Endothelial cell of umbilical vein (primary cell): ENCODE data around the gene COL26A1. TPM values are rescaled to one million over a fixed set of nuclear protein-coding genes. Genes with fewer than 3 reads are reported as not detected.

Experiments used
- BruUV-seq: library from RNA; stranded (reverse); fragments of 400-500 nt; replicated peaks from 2 replicates; lab custom pipeline; 2021; lab: Mats Ljungman, UMichigan
- CTCF ChIA-PET: fragments of 300-600, 350-600 bp; sonication (Branson Sonifier 250); formaldehyde crosslinking; loops from one replicate; lab custom pipeline; 2021; ENCODE audit warnings: antibody characterized with exemption, inconsistent platforms; lab: Charles Lee
- POLR2A ChIA-PET: fragments of 300-600, 350-600 bp; sonication (Branson Sonifier 250); formaldehyde crosslinking; loops from one replicate; lab custom pipeline; 2021; ENCODE audit warnings: antibody characterized with exemption, inconsistent platforms; lab: Charles Lee
- DNase-seq: peaks from one replicate; pipeline ENCODE4 v3.0.0-alpha.2; 2011; ENCODE audit warnings: low read depth, low spot score
- FAIRE-seq: peaks from 2 replicates; lab custom pipeline; 2011; peaks lifted over from hg19 to GRCh38; lab: Jason Lieb, UNC
- H2AFZ ChIP-seq: 2 replicates; pipeline ENCODE4 v1.6.0; 2012; ENCODE audit warnings: low read depth, low read length, control low read depth, inconsistent platforms
- H3K27ac ChIP-seq: 2 replicates; pipeline ENCODE4 v1.5.1; 2011; ENCODE audit warnings: low read depth, mild to moderate bottlenecking, control low read depth, low read length, moderate library complexity; ENCODE audit not compliant: insufficient read depth
- H3K27me3 ChIP-seq, 2 experiments: 2 replicates each; pipeline versions ENCODE4 v1.6.0 to v1.6.1; 2011; ENCODE audit warnings: low read length in 2 of 2, mixed read lengths in 1 of 2; ENCODE audit not compliant: control insufficient read depth in 2 of 2, insufficient read depth in 2 of 2
- H3K36me3 ChIP-seq, 2 experiments: 2 replicates in 1 of 2; 3 replicates in 1 of 2; pipeline ENCODE4 v1.5.1; 2011; ENCODE audit warnings: low read length in 2 of 2, mild to moderate bottlenecking in 1 of 2, moderate library complexity in 1 of 2; ENCODE audit not compliant: control insufficient read depth in 2 of 2, insufficient read depth in 2 of 2; ENCODE audit errors: extremely low read depth in 1 of 2
- H3K4me1 ChIP-seq: 3 replicates; pipeline ENCODE4 v1.5.1; 2011; ENCODE audit warnings: mild to moderate bottlenecking, low read length; ENCODE audit not compliant: control insufficient read depth, insufficient read depth; ENCODE audit errors: extremely low read depth
- H3K4me2 ChIP-seq: 2 replicates; pipeline ENCODE4 v1.6.1; 2011; ENCODE audit warnings: low read length, control low read depth, mixed read lengths; ENCODE audit not compliant: insufficient read depth
- H3K4me3 ChIP-seq, 3 experiments: fragments of 200-600 bp in 1 of 3; sonication (generic), shearing (Covaris generic) in 1 of 3; replicated peaks in 1 of 3; 2 replicates each; pipeline ENCODE4 v1.5.1; 2011 to 2016; ENCODE audit warnings: control low read depth in 3 of 3, low read length in 3 of 3, mild to moderate bottlenecking in 2 of 3, inconsistent platforms in 1 of 3, low read depth in 1 of 3, moderate library complexity in 1 of 3; ENCODE audit not compliant: insufficient read depth in 1 of 3
- H3K79me2 ChIP-seq: 2 replicates; pipeline ENCODE4 v1.6.0; 2012; ENCODE audit warnings: low read length, inconsistent platforms; ENCODE audit not compliant: control insufficient read depth, insufficient read depth
- H3K9ac ChIP-seq: replicated peaks from 2 replicates; pipeline ENCODE3; 2011; ENCODE audit warnings: low read length, control low read depth; ENCODE audit not compliant: insufficient read depth; ENCODE audit errors: extremely low read depth
- H3K9me1 ChIP-seq: replicated peaks from 3 replicates; pipeline ENCODE4 v1.6.0; 2011; ENCODE audit warnings: mild to moderate bottlenecking, low read length; ENCODE audit not compliant: control insufficient read depth, insufficient read depth; ENCODE audit errors: extremely low read depth
- H3K9me3 ChIP-seq: replicated peaks from 2 replicates; pipeline ENCODE4 v1.5.1; 2012; ENCODE audit warnings: low read length, inconsistent platforms; ENCODE audit not compliant: control insufficient read depth, insufficient read depth
- H4K20me1 ChIP-seq: replicated peaks from 2 replicates; pipeline ENCODE3; 2011; ENCODE audit warnings: mild to moderate bottlenecking, low read length; ENCODE audit not compliant: control insufficient read depth, insufficient read depth; ENCODE audit errors: extremely low read depth
- CTCF ChIP-seq, 2 donors: IDR thresholded peaks; 1 replicate in 1 of 2; 2 replicates in 1 of 2; pipeline ENCODE4 v1.5.1; 2011; ENCODE audit warnings: low read length in 2 of 2, mild to moderate bottlenecking in 2 of 2, moderate library complexity in 2 of 2, control low read depth in 1 of 2, inconsistent platforms in 1 of 2, low read depth in 1 of 2; ENCODE audit not compliant: insufficient read depth in 1 of 2; ENCODE audit errors: extremely low read depth in 1 of 2
- EZH2 ChIP-seq: IDR thresholded peaks from 2 replicates; pipeline ENCODE4 v1.6.1; 2012; ENCODE audit warnings: borderline replicate concordance, low read depth, mild to moderate bottlenecking, moderate library complexity, low read length, inconsistent platforms; ENCODE audit not compliant: severe bottlenecking
- GATA2 ChIP-seq: IDR thresholded peaks from 2 replicates; pipeline ENCODE4 v1.7.0; 2011; ENCODE audit warnings: low read depth, mild to moderate bottlenecking, moderate library complexity, mixed read lengths, low read length; ENCODE audit not compliant: insufficient read length, insufficient read depth
- JUN ChIP-seq: IDR thresholded peaks from 2 replicates; pipeline ENCODE4 v1.6.1; 2011; ENCODE audit warnings: borderline replicate concordance, low read depth; ENCODE audit not compliant: insufficient read length, insufficient read depth
- MAX ChIP-seq: IDR thresholded peaks from 2 replicates; pipeline ENCODE4 v1.6.1; 2011; ENCODE audit not compliant: insufficient read depth, insufficient read length
- MYC ChIP-seq: IDR thresholded peaks from one replicate; pipeline ENCODE4 v1.6.1; 2011; ENCODE audit warnings: mild to moderate bottlenecking, low read depth, low read length
- POLR2A ChIP-seq: IDR thresholded peaks from 2 replicates; pipeline ENCODE4 v1.6.1; 2012; ENCODE audit warnings: low read depth, mild to moderate bottlenecking, control low read depth, low read length
- POLR2AphosphoS5 ChIP-seq: IDR thresholded peaks from 2 replicates; pipeline ENCODE4 v1.6.1; 2012; ENCODE audit warnings: low read depth, mild to moderate bottlenecking, control low read depth, low read length, moderate library complexity; ENCODE audit not compliant: insufficient read depth
- dilution Hi-C: fragments of 300-500 bp; cut with MboI; formaldehyde crosslinking; loops from one replicate; pipeline ENCODE4 v1.15.0; 2019; ENCODE audit warnings: low sequenced_read_pairs; ENCODE audit not compliant: extremely low pct_ligation_motif_present
- intact Hi-C: fragments of 100-400 bp; cut with micrococcal nuclease; formaldehyde crosslinking; loops from one replicate; pipeline ENCODE4 v1.10.0; 2022
- polyA plus RNA-seq, 4 experiments: library from polyadenylated mRNA; depleted of rRNA in 3 of 4; stranded (reverse) in 3 of 4; unstranded in 1 of 4; fragments of >200 nt; gene quantifications; 2 replicates each; pipeline versions ENCODE4 v1.2.1 to v1.2.3, GENCODE V29; 2011 to 2012; ENCODE audit warnings: missing spikeins in 1 of 4
- total RNA-seq: library from RNA; stranded (reverse); gene quantifications from 2 replicates; pipeline ENCODE4 v1.2.3, GENCODE V29; 2021

The COL26A1 gene
- total and polyA plus RNA-seq, 2 donors (not counting 3 experiments of a cell fraction or from before 2014, with no cell fraction given), result not detected

GRCh38 chr7:101422356-101423195, 59.9 kb downstream of the COL26A1 start:
- ChIA-PET POLR2A (interaction anchor here (0.6 kb wide), 1 partner anchor 28 kb away, joined by 4 read pairs; no protein-coding TSS in a partner anchor), CTCF (interaction anchor here (0.7 to 1.9 kb wide), 2 partner anchors 11 to 33 kb away, joined by 3 to 13 read pairs; no protein-coding TSS in a partner anchor)
- BruUV-seq, result no TSS peak
- dilution Hi-C loops (no loop called here), intact Hi-C loops (no loop called here)
- Histone ChIP-seq H3K27ac (no peak overlapping the region), H3K4me3 (no peak overlapping the region), H3K9ac (no peak overlapping the region), H2AFZ (no peak overlapping the region), H3K36me3 (no peaks in the 10 kb centered on the region), H3K4me1 (no peaks in the 10 kb centered on the region), H3K79me2 (no peaks in the 10 kb centered on the region), H3K9me1 (no peaks in the 10 kb centered on the region), H3K4me2 (no peak overlapping the region), H3K27me3 (no peaks in the 10 kb centered on the region), H3K9me3 (no peaks in the 10 kb centered on the region), H4K20me1 (no peaks in the 10 kb centered on the region)
- DNase-seq (no peak), FAIRE-seq (no peak)
- TF ChIP-seq CTCF (IDR thresholded peaks at IDR 0.05; ENCODE audit: extremely low read depth in 1 of 2, insufficient read depth in 1 of 2, low read depth in 1 of 2, low read length in 2 of 2), result no peak

GRCh38 chr7:101426303-101427011, 63.8 kb downstream of the COL26A1 start:
- no peak overlapping the region for H3K9ac ChIP-seq
- no peak for DNase-seq
- dilution Hi-C loops, result no loop called here
- H4K20me1 ChIP-seq, result no peaks in the 10 kb centered on the region
- no peaks in the 10 kb centered on the region for H3K9me1 ChIP-seq
- no peaks in the 10 kb centered on the region for H3K9me3 ChIP-seq
- intact Hi-C loops, result no loop called here
- POLR2A ChIA-PET, result no interaction called here
- no peaks in the 10 kb centered on the region for H3K36me3 ChIP-seq
- peaks cover 0 to 1% of the 10 kb centered on the region in 2 experiments for H3K27me3 ChIP-seq
- H3K4me1 ChIP-seq, result no peaks in the 10 kb centered on the region
- TF ChIP-seq MAX (no peak), EZH2 (no peak), POLR2AphosphoS5 (no peak), CTCF (IDR thresholded peaks at IDR 0.05; ENCODE audit: extremely low read depth in 1 of 2, insufficient read depth in 1 of 2, low read depth in 1 of 2, low read length in 2 of 2) (no peak), GATA2 (no peak), JUN (no peak), MYC (no peak), POLR2A (no peak)
- H3K4me3 ChIP-seq, result no peak overlapping the region
- no peak overlapping the region for H2AFZ ChIP-seq
- no peaks in the 10 kb centered on the region for H3K79me2 ChIP-seq
- H3K27ac ChIP-seq, result no peak overlapping the region
- BruUV-seq, result no TSS peak
- CTCF ChIA-PET, result interaction anchor here (0.7 to 1.5 kb wide), 5 partner anchors 9 to 62 kb away, joined by 3 to 4 read pairs (median 4); no protein-coding TSS in a partner anchor
- FAIRE-seq, result no peak
- no peak overlapping the region for H3K4me2 ChIP-seq
